ENCODE data around the gene DNAJC6.

- TF ChIP-seq CTCF (IDR thresholded peaks at IDR 0.05), result no peak
- no peak for TF ChIP-seq POLR2A (IDR thresholded peaks at IDR 0.05)
These were observed 59.1 kb downstream of the DNAJC6 start for GRCh38 chr1:65368403-65368802.
